ENCODE results near the gene LAIR1.

The LAIR1 gene

GRCh38 chr19:54312436-54313377 is 52.0 kb downstream of the LAIR1 start, which contains the start of gene LILRA5:
Gene LILRA5, minus strand, starts transcription at chr19:54313166. Its CDS starts 147 bp downstream, at chr19:54313019.
- no peak for DNase-seq (ENCODE audit: insufficient read length, low spot score)
- TF ChIP-seq CTCF (IDR thresholded peaks at IDR 0.05; ENCODE audit: insufficient read depth, missing control alignments) = no peak
- no peak for FAIRE-seq

- TF ChIP-seq CTCF (IDR thresholded peaks at IDR 0.05; ENCODE audit: insufficient read depth, missing control alignments) = no peak
- DNase-seq (ENCODE audit: insufficient read length, low spot score) = no peak
- no peak for FAIRE-seq
These were observed 52.7 kb downstream of the LAIR1 start for GRCh38 chr19:54312011-54312410.

- DNase-seq (ENCODE audit: insufficient read length, low spot score) (no peak), FAIRE-seq (no peak)
- TF ChIP-seq CTCF (IDR thresholded peaks at IDR 0.05; ENCODE audit: insufficient read depth, missing control alignments) = no peak
These were observed 53.2 kb downstream of the LAIR1 start for GRCh38 chr19:54311486-54311885.

GRCh38 chr19:54310543-54310942 is 54.2 kb downstream of the LAIR1 start:
- no peak for TF ChIP-seq CTCF (IDR thresholded peaks at IDR 0.05; ENCODE audit: insufficient read depth, missing control alignments)
- no peak for DNase-seq (ENCODE audit: insufficient read length, low spot score)
- FAIRE-seq = no peak

- FAIRE-seq = no peak
- TF ChIP-seq CTCF (IDR thresholded peaks at IDR 0.05; ENCODE audit: insufficient read depth, missing control alignments) = no peak
- DNase-seq (ENCODE audit: insufficient read length, low spot score) = no peak
These were observed 54.9 kb downstream of the LAIR1 start for GRCh38 chr19:54309811-54310210.

- DNase-seq (ENCODE audit: insufficient read length, low spot score) (no peak), FAIRE-seq (no peak)
- no peak for TF ChIP-seq CTCF (IDR thresholded peaks at IDR 0.05; ENCODE audit: insufficient read depth, missing control alignments)
These were observed 57.2 kb downstream of the LAIR1 start for GRCh38 chr19:54307389-54308020.

GRCh38 chr19:54305141-54305540 is 59.6 kb downstream of the LAIR1 start:
- FAIRE-seq (no peak), DNase-seq (ENCODE audit: insufficient read length, low spot score) (no peak)
- no peak for TF ChIP-seq CTCF (IDR thresholded peaks at IDR 0.05; ENCODE audit: insufficient read depth, missing control alignments)
